ENCODE data around the gene ETV6. TPM values are rescaled to one million over a fixed set of nuclear protein-coding genes. Genes with fewer than 3 reads are reported as not detected.

Gene ETV6
- total and polyA plus RNA-seq, 9 of the 15 experiments (the other 6 are each of a cell fraction or from before 2014, with no cell fraction given) = 0.81 to 12.7 (median 4.1) TPM

DNA sequence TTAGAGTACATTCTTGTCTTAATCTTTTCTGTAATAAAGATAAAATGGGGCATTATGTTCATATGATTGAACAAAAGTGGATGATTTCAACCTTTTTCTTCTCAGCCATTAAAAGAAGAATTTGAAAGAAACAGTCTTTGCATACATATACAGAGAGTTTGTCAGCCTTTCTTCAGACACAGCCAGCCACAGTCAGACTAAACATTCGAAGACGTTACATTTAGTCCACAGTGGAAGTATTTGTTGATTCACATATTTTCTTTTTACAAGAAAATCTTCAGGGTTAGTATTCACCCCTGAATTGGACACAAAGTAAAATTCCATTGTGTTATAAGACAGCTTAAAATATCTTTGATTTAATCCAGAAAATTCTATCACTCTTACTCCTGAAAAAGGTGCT is 36.2 kb downstream of the ETV6 start:
- H4K20me1 ChIP-seq (replicated peaks; ENCODE audit: control insufficient read depth, insufficient read depth, low read length) = no peaks in the 10 kb centered on the region
- peaks cover 4% of the 10 kb centered on the region for H3K79me2 ChIP-seq (ENCODE audit: control insufficient read depth, insufficient read depth, low read length)
- no peaks in the 10 kb centered on the region for H3K9me3 ChIP-seq (replicated peaks; ENCODE audit: control insufficient read depth, insufficient read depth, low read depth, low read length)
- H3K4me1 ChIP-seq (replicated peaks in 1 of 2; ENCODE audit: control insufficient read depth in 2 of 2, insufficient read depth in 2 of 2, low read length in 2 of 2) = no peaks in the 10 kb centered on the region
- in situ Hi-C loops (cut with MboI) (no loop called here), intact Hi-C loops (cut with micrococcal nuclease) (no loop called here)
- TF ChIP-seq CHAMP1 (IDR thresholded peaks at IDR 0.05) = no peak
- no peak for TF ChIP-seq SRSF9 (IDR thresholded peaks at IDR 0.05; ENCODE audit: borderline replicate concordance, low read depth, low read length)
- no peak for TF ChIP-seq ATF7 (IDR thresholded peaks at IDR 0.05)
- no peak for TF ChIP-seq JUND (IDR thresholded peaks at IDR 0.05; ENCODE audit: borderline replicate concordance, low read depth, low read length)
- no peak for TF ChIP-seq JUND (tag; IDR thresholded peaks at IDR 0.05; ENCODE audit: borderline replicate concordance, low read depth, low read length)
- TF ChIP-seq CAMTA2 (CRISPR knock-in tag; conservative IDR thresholded peaks at IDR 0.05) = no peak
- TF ChIP-seq RUNX1 (IDR thresholded peaks at IDR 0.05; ENCODE audit: low read depth) = no peak
- TF ChIP-seq SAFB (IDR thresholded peaks at IDR 0.05; ENCODE audit: borderline replicate concordance, low read depth, low read length) = no peak
- no peak for TF ChIP-seq TOE1 (IDR thresholded peaks at IDR 0.05; ENCODE audit: borderline replicate concordance)
- TF ChIP-seq TOE1 (CRISPR knock-in tag; IDR thresholded peaks at IDR 0.05; ENCODE audit: borderline replicate concordance, low read depth) = no peak
- TF ChIP-seq, protein P1, sequence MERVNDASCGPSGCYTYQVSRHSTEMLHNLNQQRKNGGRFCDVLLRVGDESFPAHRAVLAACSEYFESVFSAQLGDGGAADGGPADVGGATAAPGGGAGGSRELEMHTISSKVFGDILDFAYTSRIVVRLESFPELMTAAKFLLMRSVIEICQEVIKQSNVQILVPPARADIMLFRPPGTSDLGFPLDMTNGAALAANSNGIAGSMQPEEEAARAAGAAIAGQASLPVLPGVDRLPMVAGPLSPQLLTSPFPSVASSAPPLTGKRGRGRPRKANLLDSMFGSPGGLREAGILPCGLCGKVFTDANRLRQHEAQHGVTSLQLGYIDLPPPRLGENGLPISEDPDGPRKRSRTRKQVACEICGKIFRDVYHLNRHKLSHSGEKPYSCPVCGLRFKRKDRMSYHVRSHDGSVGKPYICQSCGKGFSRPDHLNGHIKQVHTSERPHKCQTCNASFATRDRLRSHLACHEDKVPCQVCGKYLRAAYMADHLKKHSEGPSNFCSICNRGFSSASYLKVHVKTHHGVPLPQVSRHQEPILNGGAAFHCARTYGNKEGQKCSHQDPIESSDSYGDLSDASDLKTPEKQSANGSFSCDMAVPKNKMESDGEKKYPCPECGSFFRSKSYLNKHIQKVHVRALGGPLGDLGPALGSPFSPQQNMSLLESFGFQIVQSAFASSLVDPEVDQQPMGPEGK (CRISPR knock-in tag; IDR thresholded peaks at IDR 0.05; ENCODE audit: borderline replicate concordance) = no peak
- no peak for TF ChIP-seq ZNF512 (tag; IDR thresholded peaks at IDR 0.05)
- no peak for TF ChIP-seq RBBP5 (IDR thresholded peaks at IDR 0.05; ENCODE audit: borderline replicate concordance, insufficient read depth, low read length, poor library complexity, severe bottlenecking)
- no peak for TF ChIP-seq MTA1 (IDR thresholded peaks at IDR 0.05; ENCODE audit: borderline replicate concordance)
- no peaks in the 10 kb centered on the region for H3K9me1 ChIP-seq (ENCODE audit: control insufficient read depth, insufficient read depth, low read length)
- WGBS (ENCODE audit: insufficient coverage, low coverage, missing lambda C conversion rate) = 83% methylated on average over 2 of the region's 2 CpGs
- no peak overlapping the region for H3K9ac ChIP-seq (ENCODE audit: insufficient read depth in 1 of 2, low read depth in 2 of 2, low read length in 2 of 2)
- ChIA-PET CTCF (ENCODE audit: low intra/inter-chr PET ratio) (no interaction called here), POLR2A (no interaction called here)
- H2AFZ ChIP-seq (ENCODE audit: low read depth, low read length) = no peak overlapping the region
- DNase-seq (ENCODE audit: extremely low read depth in 1 of 4, low spot score in 3 of 4) = no peak
- no peaks in the 10 kb centered on the region for H3K36me3 ChIP-seq (ENCODE audit: control insufficient read depth, insufficient read depth, low read length)
- no peak overlapping the region for H3K4me2 ChIP-seq (ENCODE audit: insufficient read depth, low read length)
- H3K27me3 ChIP-seq (ENCODE audit: control insufficient read depth in 2 of 2, insufficient read depth in 2 of 2, low read length in 2 of 2) = no peaks in the 10 kb centered on the region
- no peak overlapping the region for H3K27ac ChIP-seq (ENCODE audit: extremely low read depth, low read depth, low read length)
- FAIRE-seq = no peak
- H3K4me3 ChIP-seq = no peak overlapping the region
- no peak for ATAC-seq
- BruUV-seq (replicated peaks) = no TSS peak
